HG03565 (cell line): ENCODE measurements around the gene ZNF835.
"Not testable (repeated sequence)": the region's sequence is repeated elsewhere in the genome, so short reads cannot be mapped to it uniquely, and the experiment has no call there.

Experiments
- ATAC-seq: cut with Tn5 transposase; IDR thresholded peaks from one replicate; pipeline ENCODE4 v1.9.1; 2021; ENCODE audit warnings: mild to moderate bottlenecking, moderate library complexity; ENCODE audit not compliant: unreplicated experiment

Gene ZNF835

GRCh38 chr19:56671613-56671994, at the start of gene ZNF835:
Gene ZNF835, minus strand, starts transcription at chr19:56671757. Its CDS starts 6,559 bp downstream, at chr19:56665198.
- no peak for ATAC-seq

DNA sequence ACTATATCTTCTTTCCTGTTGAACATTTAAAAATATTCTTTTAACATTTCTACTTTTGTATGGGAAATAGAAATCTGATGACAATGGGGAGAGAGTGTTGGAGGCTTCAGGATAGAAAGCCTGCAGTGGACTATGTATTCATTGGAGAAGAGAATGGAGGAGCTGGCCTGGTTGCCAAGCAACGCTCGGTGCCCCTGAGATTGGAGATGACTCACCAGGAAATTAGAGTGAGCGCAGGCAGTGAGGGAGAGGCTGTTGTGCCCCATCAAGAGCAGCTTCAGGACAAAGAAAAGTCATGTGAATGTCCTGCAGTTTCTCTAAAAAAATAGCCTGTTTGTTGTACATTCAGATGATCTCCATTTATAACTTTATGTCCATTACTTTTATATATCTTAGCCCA, 48.7 kb upstream of the ZNF835 start:
- no peak for ATAC-seq

DNA sequence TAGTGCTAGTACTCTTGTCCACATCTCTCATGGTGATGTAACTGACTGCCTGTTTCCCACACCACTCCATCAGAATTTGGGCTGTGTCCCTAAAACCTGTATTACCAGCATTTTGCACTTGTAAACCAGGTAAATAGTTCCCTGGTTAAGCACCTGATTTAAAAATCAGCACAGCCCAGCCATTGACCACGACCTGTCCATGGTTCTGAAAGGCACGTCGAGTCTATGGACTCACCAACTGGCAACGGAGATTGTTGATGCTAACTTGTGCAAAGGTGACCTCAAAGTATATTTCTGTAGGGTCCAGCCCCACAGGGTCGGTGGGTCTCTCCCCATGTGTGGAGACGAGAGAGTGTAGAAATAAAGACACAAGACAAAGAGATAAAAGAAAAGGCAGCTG, 46.7 kb upstream of the ZNF835 start:
- no peak for ATAC-seq

DNA sequence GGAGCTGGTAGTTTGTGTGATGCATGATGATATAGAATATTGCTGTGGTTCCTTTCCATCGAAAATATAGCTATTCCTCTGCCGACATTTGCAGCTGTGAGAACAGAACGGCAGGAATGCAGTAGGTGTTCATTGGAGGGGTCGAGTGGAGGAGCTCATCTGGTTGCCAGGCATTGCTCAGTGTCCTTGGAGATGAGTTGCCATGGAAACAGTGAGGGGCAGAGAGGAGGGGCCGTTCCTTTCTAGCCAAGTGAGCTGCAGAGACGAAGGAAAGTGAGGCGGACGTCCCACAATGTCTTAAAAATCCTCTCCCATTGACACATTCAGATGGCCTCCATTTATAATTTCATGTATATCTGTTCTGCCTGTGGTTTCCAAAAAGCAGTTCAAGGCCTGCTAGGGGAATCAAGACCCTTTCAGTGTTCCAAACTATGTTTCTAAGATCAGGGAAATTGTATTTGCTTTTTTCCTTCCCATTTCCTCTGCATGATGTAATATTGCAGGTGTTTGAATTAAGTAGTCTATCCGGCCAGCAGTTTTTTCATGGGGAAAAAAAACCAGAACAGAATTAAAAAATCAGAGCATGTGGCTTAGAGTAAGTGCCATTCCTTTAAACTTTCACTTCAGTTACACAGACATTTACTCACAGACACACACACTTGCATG, 41.2 kb upstream of the ZNF835 start:
- ATAC-seq: no peak

- no peak for ATAC-seq
These were observed 38.9 kb upstream of the ZNF835 start for GRCh38 chr19:56710437-56710836.

DNA sequence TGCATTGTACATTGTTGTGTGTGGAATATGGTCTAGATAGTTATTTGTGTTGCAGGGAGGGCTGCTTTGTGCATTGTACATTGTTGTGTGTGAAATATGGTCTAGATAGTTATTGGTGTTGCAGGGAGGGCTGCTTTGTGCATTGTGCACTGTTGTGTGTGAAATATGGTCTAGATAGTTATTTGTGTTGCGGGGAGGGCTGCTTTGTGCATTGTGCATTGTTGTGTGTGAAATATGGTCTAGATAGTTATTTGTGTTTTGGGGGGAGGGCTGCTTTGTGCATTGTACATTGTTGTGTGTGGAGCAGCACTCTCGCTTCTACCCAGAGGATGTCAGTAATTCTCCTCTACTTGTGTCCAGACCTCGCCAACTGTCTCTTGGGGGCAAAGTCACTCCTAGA, 36.3 kb upstream of the ZNF835 start:
- ATAC-seq: no peak

GRCh38 chr19:56705939-56706338, 34.4 kb upstream of the ZNF835 start:
- ATAC-seq: no peak

GRCh38 chr19:56701895-56702294, 30.3 kb upstream of the ZNF835 start:
- no peak for ATAC-seq

GRCh38 chr19:56699552-56699951, 28.0 kb upstream of the ZNF835 start:
- ATAC-seq: no peak

GRCh38 chr19:56692206-56692895, 20.8 kb upstream of the ZNF835 start:
- no peak for ATAC-seq

DNA sequence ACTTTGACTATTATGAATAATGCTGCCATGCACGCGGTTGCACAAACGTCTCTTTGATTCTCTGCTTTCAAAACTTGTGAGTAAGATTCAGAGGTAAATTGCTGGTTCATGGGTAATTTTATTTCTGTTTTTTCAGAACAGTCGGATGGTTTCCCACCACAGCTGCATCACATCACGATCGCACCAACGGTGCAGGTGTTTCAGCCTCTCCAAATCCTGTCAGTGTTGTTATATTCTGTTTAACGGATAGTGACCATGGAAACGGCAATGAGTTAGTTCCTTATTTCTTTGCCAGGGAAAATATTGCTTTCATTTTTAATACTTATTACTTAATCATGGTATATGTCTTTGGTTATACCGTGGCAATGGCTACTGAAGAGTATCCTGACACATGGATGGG, 19.1 kb upstream of the ZNF835 start:
- no peak for ATAC-seq

- ATAC-seq: no peak
These were observed 17.6 kb upstream of the ZNF835 start for GRCh38 chr19:56689198-56689597.

GRCh38 chr19:56687031-56687430, 15.5 kb upstream of the ZNF835 start:
- ATAC-seq: no peak

DNA sequence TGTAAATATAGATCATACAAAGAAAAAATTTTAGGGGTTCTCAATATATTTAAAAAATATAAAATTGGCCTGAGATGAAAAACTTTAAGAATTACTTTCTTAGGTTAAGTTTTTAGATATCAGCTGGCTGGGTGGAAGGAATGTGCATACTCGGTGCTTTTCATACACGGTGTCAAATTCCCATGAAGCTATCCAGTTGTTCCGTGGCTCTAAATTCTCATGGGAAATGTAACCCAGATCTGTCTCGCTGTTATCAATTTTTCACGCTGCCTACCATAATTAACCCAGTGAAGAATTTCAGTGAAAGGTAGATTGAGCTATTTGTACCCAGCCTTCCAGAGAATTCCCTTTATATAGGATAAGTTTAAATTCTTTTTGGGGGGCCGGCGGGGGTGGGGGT, 11.6 kb upstream of the ZNF835 start:
- ATAC-seq: no peak

DNA sequence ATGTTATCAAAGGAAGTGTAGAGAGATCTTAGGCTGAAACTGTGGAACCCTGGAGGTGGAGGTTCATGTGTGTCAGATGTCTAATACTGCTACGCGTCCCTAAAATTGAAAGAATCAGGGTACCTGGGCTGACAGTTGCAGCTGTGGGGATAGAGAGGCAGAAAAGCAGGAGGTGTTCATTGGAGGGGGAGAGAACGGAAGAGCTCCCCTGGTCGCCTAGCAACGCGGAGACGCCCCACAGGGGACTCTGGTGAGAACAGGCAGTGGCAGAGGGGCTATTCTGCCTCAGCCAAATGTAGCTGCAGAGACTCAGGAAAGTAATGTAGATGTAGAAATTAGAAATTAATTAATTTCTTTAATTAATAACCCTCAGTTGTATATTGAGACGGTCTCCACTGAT, 10.1 kb upstream of the ZNF835 start:
- ATAC-seq: no peak

GRCh38 chr19:56678205-56678604, 6.6 kb upstream of the ZNF835 start:
- no peak for ATAC-seq

- ATAC-seq: not testable (repeated sequence)
These were observed 1.1 kb upstream of the ZNF835 start for GRCh38 chr19:56672610-56673009.

DNA sequence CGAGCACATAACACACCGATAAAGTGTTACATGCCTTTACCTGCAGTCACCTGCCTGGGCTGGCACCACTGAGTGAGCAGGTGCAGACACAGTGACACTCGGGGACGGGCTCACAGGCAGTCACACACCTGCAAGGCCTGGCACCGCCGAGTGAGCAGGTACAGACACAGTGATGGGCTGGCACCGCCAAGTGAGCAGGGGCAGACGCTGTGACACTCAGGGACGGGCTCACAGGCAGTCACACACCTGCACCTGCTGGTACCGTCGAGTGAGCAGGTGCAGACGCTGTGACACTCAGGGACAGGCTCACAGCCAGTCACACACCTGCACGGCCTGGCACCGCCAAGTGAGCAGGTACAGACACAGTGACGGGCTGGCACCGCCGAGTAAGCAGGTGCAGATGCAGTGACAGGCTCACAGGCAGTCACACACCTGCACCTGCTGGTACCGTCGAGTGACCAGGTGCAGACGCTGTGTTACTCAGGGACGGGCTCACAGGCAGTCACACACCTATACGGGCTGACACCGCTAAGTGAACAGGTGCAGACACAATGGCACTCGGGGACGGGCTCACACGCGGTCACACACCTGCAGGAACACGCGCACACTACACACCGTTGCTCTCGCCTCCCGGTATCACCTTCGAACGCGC, 470 bp downstream of the ZNF835 start:
- ATAC-seq: no peak

GRCh38 chr19:56670401-56670960, 1.1 kb downstream of the ZNF835 start:
- no peak for ATAC-seq

DNA sequence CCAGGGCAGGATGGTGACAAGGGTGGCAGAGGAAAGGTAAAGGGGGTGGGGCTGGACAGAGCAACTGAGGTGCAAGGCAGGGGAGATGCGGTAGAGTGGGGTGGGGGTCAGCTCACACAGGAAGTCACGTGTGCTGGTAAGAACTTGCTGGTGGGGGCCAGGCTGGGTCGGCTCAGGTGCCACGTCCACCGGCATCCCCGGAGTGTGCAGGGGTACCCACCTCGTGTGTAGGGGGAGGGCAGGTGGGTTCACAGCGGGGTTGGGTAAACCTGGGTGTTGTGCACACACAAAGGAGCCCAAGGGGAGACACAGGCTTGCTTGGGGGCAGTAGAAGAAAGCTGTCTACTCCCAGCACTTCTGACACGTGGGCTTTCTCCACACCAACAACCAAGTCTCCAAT, 2.9 kb downstream of the ZNF835 start:
- ATAC-seq: no peak

GRCh38 chr19:56667311-56667870, 4.2 kb downstream of the ZNF835 start:
- ATAC-seq: no peak

DNA sequence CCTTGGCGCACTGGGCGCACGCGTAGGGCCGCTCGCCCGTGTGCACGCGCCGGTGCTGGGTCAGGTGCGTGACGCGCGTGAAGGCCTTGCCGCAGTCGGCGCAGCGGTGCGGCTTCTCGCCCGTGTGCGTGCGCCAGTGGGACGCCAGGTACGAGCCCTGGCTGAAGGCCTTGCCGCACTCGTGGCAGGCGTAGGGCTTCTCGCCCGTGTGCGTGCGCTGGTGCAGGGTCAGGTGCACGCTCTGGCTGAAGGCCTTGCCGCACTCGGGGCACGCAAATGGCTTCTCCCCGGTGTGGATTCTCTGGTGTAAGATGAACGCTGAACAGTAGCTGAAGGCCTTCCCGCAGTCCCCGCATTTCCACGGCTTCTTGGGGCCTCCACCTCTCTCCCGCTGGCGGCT, 7.0 kb downstream of the ZNF835 start:
- ATAC-seq: no peak
